SK-N-SH (cell line): ENCODE data around the gene MSN.

ENCODE experiments used
- CTCF ChIP-seq: fragments of 200-600 bp; sonication (generic); IDR thresholded peaks from 2 replicates; pipeline ENCODE4 v1.6.1; 2017; ENCODE audit warnings: antibody characterized with exemption, mild to moderate bottlenecking, moderate library complexity
- FOXJ3 ChIP-seq: sonication (generic); formaldehyde crosslinking; IDR thresholded peaks from 2 replicates; pipeline ENCODE4 v1.5.1; 2020; ENCODE audit warnings: mild to moderate bottlenecking, missing genetic modification reagents
- MXI1 ChIP-seq: IDR thresholded peaks from 2 replicates; pipeline ENCODE4 v1.6.1; 2012; ENCODE audit warnings: mild to moderate bottlenecking, low read depth, low read length, improper control_type of control experiment
- REST ChIP-seq: IDR thresholded peaks from 2 replicates; pipeline ENCODE4 v1.6.1; 2012; ENCODE audit warnings: mild to moderate bottlenecking, low read depth, low read length, moderate library complexity
- RXRA ChIP-seq: IDR thresholded peaks from 2 replicates; pipeline ENCODE4 v1.4.0; 2012; ENCODE audit warnings: low read depth, mild to moderate bottlenecking, borderline replicate concordance
- SMC3 ChIP-seq: IDR thresholded peaks from 2 replicates; pipeline ENCODE4 v1.6.1; 2012; ENCODE audit warnings: low read depth, low read length, improper control_type of control experiment

- TF ChIP-seq FOXJ3 (no peak), REST (no peak), CTCF (no peak), SMC3 (no peak), MXI1 (no peak), RXRA (no peak; the same call in 1 of the 2 replicates)
Observed at GRCh38 chrX:65679071-65679540, 11.7 kb downstream of the MSN start.
